ENCODE measurements around the gene NMUR1.
"Not testable (repeated sequence)": the region's sequence is repeated elsewhere in the genome, so short reads cannot be mapped to it uniquely, and the experiment has no call there.

Gene NMUR1

GRCh38 chr2:231530099-231531011 lies at the start of gene NMUR1:
Gene NMUR1, minus strand, starts transcription at chr2:231530445. Its CDS starts 84 bp downstream, at chr2:231530361.
- peak in 2 of 14 donors; percentile 20 to 39 for DNase-seq

GRCh38 chr2:231579560-231579959 lies 49.3 kb upstream of the NMUR1 start:
- DNase-seq: no peak

DNA sequence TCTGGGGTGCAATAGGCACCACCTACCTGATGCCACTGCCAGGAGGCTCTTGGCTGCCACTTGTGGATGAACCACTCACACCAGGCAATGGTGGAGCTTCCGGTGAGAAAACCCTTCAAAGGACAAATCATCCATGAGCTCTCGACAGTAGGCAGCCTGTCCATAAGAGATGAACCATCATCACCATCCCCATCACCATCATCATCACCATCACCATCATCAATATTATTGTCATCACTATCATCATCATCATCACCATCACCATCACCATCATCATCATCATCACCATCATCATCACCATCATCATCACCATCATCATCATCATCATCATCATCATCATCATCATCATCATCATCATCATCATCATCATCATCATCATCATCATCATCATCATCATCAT lies 48.4 kb upstream of the NMUR1 start:
- not testable (repeated sequence) for DNase-seq

DNA sequence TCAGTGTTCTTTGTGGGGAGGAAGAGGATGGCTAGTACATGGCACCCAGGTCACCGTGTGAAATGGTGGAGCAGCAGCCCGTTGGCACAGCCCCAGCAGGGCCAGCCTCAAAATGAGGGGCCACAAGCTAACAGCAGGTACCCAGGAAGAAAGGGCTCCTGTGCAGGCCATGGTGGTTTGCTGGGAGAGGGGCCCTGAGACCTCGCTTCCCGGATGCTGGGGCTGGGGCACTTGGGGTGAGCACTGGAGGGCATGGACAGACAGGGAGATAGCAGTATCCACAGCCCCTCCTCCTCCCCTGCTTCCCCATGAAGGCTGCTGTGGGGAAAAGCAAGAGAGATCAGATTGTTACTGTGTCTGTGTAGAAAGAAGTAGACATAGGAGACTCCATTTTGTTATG lies 46.2 kb upstream of the NMUR1 start:
- DNase-seq: no peak

- no peak for DNase-seq
Measured at GRCh38 chr2:231575612-231576256, 45.5 kb upstream of the NMUR1 start.

DNA sequence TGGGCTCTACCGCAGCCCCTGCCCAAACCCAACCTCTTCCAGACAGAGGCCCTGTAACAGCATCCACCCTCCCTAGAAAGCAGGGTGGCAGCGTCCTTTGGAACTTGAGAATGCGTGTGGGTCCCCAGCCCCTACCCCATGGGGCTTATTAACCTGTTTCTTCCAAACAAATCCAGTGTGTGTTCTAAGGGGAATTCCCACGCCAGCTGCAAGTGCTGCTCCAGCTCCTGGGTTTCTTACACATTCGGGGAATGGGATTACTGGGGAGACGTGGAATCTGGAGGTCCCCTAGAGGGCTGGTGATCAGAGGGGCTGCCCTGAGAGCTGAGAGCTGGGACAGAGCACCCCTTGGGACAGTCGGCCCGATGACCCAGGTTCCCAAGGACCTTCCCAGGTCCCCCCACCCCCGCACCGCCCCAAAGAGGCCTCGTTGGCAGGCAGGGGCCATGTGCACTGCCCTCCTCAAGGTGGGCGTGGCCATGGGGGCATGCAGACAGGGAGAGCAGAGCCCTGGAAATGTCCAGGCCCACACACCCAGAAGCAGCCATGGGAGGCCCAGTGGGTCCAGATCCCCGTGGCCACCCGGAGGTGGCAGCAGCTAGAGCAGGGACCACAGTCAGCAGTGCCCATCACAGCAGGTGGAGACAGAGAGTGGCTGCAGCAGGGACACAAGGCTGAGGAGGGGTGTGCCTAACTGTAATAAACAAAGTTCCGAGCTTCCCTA lies 43.6 kb upstream of the NMUR1 start:
- no peak for DNase-seq

DNA sequence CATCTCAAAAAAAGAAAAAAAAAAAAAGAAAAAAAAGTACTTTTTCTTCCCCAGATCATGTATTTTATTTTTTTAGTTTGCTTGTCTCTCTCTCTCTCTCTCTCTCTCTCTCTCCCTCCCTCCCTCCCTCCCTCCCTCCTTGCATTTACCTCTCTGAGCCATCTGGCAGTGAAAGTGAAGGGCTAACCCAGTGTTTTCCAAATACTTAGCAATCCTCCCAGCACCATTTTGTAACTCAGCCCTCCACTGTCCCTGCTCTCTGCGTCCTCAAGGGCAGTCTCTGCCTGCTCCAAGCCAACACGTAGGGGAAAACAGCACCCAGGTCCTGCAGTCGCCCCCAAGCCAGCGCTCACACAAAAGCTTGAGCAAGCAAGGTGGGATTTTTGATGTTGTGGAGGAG lies 42.9 kb upstream of the NMUR1 start:
- DNase-seq: no peak

- DNase-seq: no peak
Measured at GRCh38 chr2:231571661-231572191, 41.5 kb upstream of the NMUR1 start.

- DNase-seq: not testable (repeated sequence)
Measured at GRCh38 chr2:231570915-231571314, 40.7 kb upstream of the NMUR1 start.

- no peak for DNase-seq
Measured at GRCh38 chr2:231568785-231569435, 38.7 kb upstream of the NMUR1 start.

GRCh38 chr2:231568098-231568784 lies 38.0 kb upstream of the NMUR1 start:
- no peak for DNase-seq

DNA sequence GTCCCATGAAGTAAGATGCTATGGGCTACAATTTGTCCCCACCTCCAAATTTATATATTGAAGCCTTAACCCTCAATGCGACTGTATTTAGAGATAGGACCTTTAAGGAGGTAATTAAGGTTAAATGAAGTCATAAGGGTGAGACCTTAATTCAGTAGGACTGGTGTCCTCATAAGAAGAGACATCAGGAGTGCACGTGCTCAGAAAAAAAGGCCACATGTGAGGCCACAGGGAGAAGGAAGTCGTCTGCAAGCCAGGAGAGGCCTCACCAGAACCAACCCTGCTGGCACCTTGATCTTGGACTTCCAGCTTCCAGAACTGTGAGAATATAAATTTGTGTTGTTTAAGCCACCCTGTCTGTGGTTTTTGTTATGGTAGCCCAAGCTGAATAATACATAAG lies 36.9 kb upstream of the NMUR1 start:
- DNase-seq: no peak

DNA sequence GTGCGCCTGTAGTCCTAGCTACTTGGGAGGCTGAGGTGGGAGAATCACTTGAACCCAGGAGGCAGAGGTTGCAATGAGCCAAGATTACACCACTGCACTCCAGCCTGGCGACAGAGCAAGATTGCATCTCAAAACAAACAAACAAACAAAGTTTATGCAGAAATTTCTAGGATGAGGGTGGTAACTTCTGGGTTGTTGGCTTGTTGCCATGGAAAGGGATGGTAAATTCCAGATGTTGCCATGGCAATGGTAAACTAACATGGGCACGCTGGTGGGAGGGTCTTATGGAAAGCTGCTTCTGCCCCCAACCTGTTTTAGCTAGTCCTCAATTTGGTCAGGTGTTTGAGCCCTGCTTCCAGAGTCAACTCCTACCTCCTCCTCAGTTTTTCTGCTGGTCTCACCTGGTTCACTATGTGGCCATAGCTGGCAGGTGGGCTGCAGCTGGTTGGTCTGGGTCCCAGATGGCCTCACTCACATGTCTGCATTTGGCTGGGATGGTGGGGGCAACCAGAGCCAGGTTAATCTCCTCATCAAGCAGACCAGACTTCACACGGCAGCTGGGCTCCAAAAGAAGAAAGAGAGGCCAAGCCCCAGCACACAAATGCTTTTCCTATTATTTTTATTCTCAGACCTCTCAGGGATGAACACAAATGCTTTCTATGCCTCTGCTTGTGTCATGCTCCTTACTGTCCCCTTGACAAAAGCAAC lies 35.8 kb upstream of the NMUR1 start:
- no peak for DNase-seq

GRCh38 chr2:231563378-231563961 lies 33.2 kb upstream of the NMUR1 start:
- peak in 11 of 14 donors; percentile 6 to 64 (median 34) for DNase-seq

DNA sequence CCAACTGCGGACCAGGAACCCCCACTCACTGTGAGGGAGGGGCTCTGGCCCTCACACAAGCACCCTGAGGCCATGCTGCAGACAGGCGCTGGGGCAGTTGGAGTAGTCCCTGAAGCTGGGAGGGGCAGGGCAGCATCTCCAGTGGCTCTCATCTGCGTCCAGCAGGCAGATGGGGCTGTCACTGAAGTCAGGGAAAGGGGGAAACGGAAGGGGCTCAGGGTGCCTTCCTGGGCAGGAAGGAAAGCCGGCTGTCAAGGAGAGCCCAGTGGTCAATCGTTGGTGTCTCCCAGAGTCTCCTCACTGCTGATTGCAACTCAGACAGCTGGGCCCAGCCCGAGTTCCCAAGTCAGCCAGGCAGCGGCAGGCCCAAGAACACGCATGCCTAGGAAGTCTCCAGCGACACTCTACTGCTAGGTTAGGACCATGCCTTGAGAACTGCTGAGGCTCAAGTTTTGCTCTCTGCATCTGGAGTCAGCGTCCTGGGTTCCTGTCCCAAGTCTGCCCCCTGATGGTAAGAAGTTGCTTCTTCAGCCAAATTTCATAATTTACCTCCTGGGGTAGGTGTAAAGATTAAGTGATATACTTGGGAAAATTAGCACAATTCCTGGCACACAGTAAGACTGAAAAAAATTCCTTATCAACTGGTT lies 27.4 kb upstream of the NMUR1 start:
- peak in 8 of 14 donors; percentile 2 to 31 (median 18) for DNase-seq

- no peak for DNase-seq
Measured at GRCh38 chr2:231556981-231557380, 26.7 kb upstream of the NMUR1 start.

GRCh38 chr2:231556496-231556895 lies 26.3 kb upstream of the NMUR1 start:
- DNase-seq: not testable (repeated sequence)

- no peak for DNase-seq
Measured at GRCh38 chr2:231554748-231555545, 24.7 kb upstream of the NMUR1 start.

GRCh38 chr2:231554327-231554726 lies 24.1 kb upstream of the NMUR1 start:
- no peak for DNase-seq
